A673 (cell line): Measurements from ENCODE around the gene ADARB2.

Experiments
- CTCF ChIP-seq: fragments of 300-800, 200-600 bp; sonication (generic); conservative IDR thresholded peaks from 2 replicates; pipeline ENCODE4 v1.5.1; 2017; ENCODE audit warnings: low read depth, mild to moderate bottlenecking, antibody characterized with exemption, low read length, moderate library complexity, mixed read lengths
- EZH2 ChIP-seq: fragments of 200-600 bp; sonication (generic); IDR thresholded peaks from 2 replicates; pipeline ENCODE4 v1.6.1; 2017; ENCODE audit warnings: borderline replicate concordance, low read depth, mild to moderate bottlenecking, mixed read lengths, antibody characterized with exemption, low read length; ENCODE audit not compliant: poor library complexity, severe bottlenecking

- TF ChIP-seq CTCF (no peak), EZH2 (no peak)
Measured at GRCh38 chr10:1576467-1577372, 160.6 kb downstream of the ADARB2 start.
